NOMO-1 treated with dmso at 0.1 percent for 144 hours (cell line): ENCODE measurements around the gene ZNF253.
A peak's percentile ranks its signal among the peaks of the same experiment; 100 is the strongest.
"Not testable (repeated sequence)": the region's sequence is repeated elsewhere in the genome, so short reads cannot be mapped to it uniquely, and the experiment has no call there.

Source experiments
- DNase-seq: peaks from one replicate; lab custom pipeline; 2025; ENCODE audit not compliant: unreplicated experiment; lab: John Stamatoyannopoulos, UW

ZNF253 gene

DNA sequence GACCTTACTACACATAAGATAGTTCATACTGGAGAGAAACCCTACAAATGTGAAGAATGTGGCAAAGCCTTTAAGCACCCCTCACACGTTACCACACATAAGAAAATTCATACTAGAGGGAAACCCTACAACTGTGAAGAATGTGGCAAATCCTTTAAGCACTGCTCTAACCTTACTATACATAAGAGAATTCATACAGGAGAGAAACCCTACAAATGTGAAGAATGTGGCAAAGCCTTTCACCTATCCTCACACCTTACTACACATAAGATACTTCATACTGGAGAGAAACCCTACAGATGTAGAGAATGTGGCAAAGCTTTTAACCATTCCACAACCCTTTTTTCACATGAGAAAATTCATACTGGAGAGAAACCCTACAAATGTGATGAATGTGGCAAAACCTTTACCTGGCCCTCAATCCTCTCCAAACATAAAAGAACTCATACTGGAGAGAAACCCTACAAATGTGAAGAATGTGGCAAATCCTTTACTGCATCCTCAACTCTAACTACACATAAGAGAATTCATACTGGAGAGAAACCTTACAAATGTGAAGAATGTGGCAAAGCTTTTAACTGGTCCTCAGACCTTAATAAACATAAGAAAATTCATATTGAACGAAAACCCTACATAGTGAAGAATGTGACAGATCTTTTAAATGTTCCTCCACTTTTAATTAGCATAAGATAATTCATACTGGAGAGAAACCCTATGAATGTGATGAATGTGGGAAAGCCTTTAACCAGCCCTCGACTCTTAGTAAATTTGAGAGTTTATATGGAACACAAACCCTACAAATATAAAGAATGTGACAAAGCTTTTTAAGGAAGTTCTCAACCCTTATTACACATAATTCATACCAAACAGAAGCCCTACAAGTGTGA, 26.6 kb downstream of the ZNF253 start:
- not testable (repeated sequence) for DNase-seq

DNA sequence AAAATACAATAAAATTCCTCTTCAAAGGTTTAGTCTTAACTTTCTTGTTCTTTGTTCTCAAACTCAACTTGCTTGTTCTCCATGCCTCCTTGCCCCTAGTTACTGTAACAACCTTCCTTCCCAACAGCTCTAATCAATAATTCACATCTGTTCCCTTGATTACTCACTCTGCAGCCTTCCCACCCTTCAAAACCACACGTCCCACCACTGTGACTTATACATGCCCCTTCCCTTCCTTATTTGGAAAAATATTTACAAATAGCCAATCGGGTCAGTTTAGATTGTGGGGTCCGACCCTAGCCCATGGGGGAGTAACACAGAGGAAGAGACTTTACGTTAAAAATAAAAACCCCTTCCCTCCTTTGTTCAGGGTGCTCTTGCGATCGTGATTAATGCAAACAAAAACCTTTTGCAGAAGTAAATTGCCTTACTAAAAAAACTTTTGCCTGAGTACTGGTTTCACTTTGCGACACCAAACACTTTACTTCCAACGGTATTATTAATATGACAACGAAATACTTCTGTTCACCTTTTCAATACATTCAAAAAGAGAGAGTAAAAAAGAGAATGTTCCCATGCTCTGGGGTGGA, 34.6 kb downstream of the ZNF253 start:
- DNase-seq = peak; percentile 47

DNA sequence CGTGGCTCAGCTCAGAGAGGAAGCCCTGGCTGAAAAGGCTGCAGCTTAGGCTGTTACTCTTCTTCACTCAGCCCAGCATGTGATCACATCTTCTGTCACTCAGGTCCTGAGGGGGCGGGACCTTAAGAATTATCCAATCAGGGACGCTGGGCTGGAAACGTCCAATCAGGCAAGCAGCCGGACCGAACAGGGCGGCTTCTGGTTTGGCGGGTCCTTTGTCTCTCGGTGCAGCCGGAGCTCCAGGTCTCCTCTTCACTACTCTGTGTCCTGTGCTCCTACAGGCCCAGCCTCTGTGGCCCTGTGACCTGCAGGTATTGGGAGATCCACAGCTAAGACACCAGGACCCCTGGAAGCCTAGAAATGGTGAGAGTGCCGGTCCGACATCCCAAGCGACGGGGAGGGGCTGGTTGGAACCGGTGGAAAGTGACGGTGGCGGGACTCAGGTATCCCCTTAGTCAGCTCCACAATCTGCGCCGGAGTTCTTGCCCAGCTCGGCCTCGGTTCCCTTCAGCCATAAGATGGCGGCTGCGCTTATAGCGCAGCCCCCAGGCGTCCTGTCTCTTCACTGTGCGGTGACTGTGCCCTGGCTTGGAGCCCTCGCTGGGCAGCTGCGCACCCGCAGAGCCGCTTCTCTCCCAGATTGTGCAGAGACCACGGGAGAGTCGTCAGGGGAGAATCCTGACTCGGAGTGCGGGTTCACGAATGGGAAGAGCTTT, 35.2 kb downstream of the ZNF253 start, which contains the start of gene ZNF93:
ZNF93 (plus strand) TSS at position 218 of the 716 bp plus-strand sequence; CDS start at position 361, 143 bp downstream.
- DNase-seq = peak; percentile 92

DNA sequence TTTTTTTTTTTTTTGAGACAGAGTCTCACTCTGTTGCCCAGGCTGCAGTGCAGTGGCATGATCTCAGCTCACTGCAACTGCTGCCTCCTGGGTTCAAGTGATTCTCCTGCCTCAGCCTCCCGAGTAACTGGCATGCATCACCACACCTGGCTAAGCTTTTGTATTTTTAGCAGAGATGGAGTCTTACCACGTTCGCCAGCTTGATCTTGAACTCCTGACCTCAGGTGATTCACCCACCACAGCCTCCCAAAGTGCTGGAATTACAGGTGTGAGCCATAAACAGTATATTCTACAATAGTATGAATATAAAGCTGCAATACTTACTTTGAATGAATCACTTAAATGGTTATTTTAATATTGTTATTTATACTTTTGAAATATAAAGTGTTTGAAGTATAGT, 41.9 kb downstream of the ZNF253 start:
- DNase-seq = not testable (repeated sequence)

DNA sequence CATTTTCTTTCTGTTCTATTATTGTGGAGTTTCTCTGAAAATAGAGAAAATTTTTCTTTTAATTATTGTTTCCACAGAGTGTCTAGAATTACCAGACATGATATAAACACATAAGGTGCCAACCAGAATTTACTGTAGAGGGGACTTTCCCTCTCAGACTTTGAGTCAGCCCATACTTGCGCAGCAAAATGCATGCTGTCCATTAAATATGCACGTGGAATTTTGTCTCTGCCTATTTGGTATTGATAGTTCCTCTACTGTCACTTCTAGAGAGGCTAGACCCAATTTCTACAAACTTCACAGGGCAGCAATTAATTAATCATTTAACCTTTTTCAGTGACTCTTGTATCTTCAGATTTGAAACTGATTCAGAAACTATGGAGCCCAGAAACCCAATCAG, 44.0 kb downstream of the ZNF253 start:
- DNase-seq = no peak

DNA sequence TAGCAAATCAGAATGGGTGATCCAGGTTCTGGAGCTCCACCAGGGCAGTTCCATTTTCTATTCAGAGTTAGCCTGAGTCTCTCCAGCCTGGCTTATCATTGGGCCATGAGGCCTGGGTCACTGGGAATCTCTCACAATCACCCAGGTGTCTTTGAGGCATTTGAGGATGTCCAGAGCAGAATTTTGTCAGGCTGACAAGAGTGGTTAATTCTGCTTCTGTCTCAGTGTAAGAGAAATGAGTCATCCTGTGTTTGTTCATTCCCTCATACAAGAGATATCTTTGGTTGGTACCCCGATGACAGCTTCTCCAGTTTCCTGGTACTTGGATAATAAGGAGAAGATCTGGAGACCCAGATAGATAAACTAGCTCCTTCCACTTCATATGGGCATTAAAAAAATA, 45.5 kb downstream of the ZNF253 start:
- DNase-seq = no peak

DNA sequence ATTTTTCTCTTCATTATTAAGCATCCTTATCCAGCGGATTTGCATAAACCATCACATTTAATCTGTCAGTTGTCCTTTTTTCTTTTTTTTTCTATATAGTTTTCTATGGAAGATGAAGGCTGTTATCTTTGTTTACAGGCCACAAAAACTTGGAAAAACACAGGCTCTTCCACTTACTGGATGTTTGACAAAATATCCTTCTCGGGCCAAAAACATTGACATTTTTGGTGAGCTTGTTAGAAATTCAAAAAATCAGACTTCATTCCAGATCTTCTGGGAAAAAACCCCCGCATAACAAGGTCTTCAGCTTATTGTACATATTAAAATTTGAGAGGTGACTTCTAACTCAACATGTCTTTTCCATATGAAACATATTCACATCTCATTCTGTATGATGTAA, 48.9 kb downstream of the ZNF253 start:
- DNase-seq = no peak

DNA sequence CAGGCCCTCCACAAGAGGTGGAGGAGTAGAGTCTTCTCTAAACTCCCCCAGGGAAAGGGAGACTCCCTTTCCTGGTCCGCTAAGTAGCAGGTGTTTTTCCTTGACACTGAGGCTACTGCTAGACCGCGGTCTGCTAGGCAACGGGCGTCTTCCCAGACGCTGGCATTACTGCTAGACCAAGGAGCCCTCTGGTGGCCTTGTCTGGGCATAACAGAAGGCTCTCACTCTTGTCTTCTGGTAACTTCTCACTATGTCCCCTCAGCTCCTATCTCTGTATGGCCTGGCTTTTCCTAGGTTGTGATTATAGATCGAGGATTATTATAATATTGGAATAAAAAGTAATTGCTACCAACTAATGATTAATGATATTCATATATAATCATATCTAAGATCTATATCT, 64.7 kb downstream of the ZNF253 start:
- not testable (repeated sequence) for DNase-seq

DNA sequence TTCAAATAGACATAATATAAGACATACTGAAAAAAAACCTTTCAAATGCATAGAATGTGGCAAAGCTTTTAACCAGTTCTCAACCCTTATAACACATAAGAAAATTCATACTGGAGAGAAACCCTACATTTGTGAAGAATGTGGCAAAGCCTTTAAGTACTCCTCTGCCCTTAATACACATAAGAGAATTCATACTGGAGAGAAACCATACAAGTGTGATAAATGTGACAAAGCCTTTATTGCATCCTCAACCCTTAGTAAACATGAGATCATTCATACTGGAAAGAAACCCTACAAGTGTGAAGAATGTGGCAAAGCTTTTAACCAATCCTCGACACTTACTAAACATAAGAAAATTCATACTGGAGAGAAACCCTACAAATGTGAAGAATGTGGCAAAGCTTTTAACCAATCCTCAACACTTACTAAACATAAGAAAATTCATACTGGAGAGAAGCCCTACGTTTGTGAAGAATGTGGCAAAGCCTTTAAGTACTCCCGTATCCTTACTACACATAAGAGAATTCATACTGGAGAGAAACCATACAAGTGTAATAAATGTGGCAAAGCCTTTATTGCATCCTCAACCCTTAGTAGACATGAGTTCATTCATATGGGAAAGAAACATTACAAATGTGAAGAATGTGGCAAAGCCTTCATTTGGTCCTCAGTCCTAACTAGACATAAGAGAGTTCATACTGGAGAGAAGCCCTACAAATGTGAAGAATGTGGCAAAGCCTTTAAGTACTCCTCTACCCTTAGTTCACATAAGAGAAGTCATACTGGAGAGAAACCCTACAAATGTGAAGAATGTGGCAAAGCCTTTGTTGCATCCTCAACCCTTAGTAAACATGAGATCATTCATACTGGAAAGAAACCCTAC, 68.0 kb downstream of the ZNF253 start:
- not testable (repeated sequence) for DNase-seq

DNA sequence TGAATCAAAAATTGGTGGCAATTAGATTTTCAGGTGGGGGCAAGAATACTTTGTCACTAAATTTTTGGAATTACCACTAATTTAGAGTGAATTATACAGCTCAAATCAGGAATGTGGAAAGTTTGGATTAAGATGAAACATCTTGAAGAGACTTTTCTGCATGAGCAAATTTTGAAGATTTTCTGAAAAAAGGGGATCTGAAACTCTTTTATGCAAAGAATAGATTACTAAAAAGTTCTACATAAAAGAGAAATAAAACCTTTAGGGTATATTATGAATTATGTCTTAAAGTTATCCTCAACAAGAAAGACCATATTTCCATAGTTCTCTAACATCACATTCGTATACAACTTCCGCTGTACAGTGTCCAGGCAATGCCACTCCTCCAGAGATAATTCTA, 71.7 kb downstream of the ZNF253 start:
- DNase-seq = no peak

DNA sequence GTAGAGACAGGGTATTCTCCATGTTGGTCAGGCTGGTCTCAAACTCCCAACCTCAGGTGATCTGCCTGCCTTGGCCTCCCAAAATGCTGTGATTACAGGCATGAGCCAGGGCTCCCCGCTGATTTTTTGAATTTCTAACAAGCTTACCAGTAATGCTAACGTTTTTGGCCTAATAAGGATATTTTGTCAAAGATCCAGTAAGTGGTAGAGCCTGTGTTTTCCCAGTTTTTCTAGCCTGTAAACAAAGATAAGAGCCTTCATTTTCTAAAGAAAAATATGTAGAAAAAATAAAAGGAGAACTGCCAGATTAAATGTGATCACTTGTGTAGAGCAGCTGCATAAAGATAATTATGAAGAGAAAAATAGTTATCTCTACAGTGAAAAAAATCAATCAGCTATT, 72.8 kb downstream of the ZNF253 start:
- DNase-seq = no peak

DNA sequence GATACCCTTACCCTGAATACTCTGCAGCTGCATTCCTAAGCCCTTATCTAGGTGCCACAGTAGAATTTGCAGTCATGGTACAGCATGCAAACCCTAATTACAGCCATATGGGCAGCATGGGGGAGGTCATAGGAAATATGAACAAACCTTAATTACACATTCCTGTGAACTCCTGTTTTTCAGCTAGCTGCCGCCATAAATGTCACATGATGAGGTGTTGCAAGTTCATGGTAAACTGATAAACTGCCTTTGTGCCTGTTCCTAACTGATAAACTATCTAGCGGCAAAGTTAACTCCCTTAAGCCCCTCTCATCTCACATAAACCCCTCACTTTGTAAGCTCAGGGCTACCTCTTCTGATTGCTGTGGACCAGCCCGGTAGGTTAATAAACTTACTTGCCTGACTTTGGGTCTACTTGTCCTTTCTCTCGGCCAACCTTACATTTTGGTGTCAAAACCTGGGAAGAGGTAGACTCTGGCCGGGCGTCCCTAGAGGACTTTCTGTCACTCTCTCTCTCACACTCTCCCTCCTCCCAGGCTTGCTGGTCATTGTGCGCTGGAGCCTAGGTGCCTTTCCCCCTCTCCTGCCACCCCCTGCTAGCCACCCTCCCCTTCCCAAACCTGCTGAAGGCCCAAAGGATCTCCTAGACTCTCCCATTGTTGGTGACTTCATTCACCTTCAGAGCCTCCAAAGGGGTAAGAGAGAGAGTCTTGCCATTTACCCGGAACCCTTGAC, 78.3 kb downstream of the ZNF253 start:
- DNase-seq = no peak
